Kidney glomerular epithelial cell (primary cell): Measurements from ENCODE around the gene RNF213.
"Not testable (repeated sequence)": the region's sequence is repeated elsewhere in the genome, so short reads cannot be mapped to it uniquely, and the experiment has no call there.

Source experiments
- DNase-seq: peaks from one replicate; lab custom pipeline; 2025; lab: John Stamatoyannopoulos, UW

The RNF213 gene

GRCh38 chr17:80295146-80295545, 34.5 kb downstream of the RNF213 start:
- no peak for DNase-seq

DNA sequence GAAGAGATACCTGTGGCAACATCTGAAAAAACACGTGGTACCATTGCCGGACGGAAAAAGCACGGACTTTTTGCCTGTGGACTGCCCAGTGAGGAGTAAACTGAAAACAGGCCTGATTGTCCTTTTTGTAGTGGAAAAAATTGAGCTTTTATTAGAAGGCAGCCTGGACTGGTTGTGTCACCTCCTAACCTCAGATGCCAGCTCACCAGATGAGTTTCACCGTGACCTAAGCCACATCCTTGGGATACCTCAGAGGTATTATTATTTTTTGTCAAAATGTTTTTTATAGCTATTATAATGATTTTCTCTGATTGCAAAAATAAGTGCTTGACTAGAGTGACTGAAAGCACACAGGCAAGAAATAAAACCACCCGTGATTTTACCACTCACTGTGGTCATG, 34.9 kb downstream of the RNF213 start:
- no peak for DNase-seq

GRCh38 chr17:80296221-80296620, 35.6 kb downstream of the RNF213 start:
- no peak for DNase-seq

- no peak for DNase-seq
Measured at GRCh38 chr17:80297996-80298560, 37.4 kb downstream of the RNF213 start.

GRCh38 chr17:80299350-80300100, 38.9 kb downstream of the RNF213 start:
- not testable (repeated sequence) for DNase-seq

DNA sequence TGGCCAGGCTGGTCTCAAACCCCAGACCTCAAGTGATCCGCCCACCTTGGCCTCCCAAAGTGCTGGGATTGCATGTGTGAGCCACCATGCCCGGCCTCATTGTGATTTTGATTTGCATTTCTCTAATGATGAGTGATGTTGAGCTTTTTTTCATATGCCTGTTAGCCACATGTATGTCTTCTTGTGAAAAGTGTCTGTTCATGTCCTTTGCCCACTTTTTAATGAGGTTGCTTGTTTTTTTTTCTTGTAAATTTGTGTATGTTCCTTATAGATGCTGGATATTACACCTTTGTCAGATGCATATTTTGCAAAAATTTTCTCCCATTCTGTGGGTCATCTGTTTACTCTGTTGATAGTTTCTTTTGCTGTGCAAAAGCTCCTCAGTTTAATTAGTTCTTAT, 40.1 kb downstream of the RNF213 start:
- not testable (repeated sequence) for DNase-seq

DNA sequence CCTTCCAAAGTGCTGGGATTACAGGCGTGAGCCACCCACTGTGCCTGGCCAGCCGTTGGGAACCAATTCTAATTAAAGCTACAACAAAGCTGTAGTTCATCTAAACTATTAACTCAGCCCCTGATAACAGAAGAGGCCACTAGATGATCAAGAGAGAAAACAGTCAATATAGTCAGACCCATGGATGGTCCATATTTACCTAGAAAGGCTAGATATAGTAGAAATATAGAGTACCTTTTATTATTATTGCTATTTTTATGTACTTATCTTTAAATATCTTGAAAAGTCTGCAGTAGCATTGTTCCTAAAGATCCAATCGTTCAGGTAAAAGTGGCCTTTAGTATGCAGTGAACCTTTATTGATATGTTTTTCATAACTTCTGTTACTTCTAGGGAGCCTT, 43.2 kb downstream of the RNF213 start:
- no peak for DNase-seq

- no peak for DNase-seq
Measured at GRCh38 chr17:80307994-80308691, 47.5 kb downstream of the RNF213 start.

GRCh38 chr17:80308692-80309517, 48.3 kb downstream of the RNF213 start:
- DNase-seq = no peak

GRCh38 chr17:80311216-80311827, 50.7 kb downstream of the RNF213 start:
- DNase-seq = no peak

DNA sequence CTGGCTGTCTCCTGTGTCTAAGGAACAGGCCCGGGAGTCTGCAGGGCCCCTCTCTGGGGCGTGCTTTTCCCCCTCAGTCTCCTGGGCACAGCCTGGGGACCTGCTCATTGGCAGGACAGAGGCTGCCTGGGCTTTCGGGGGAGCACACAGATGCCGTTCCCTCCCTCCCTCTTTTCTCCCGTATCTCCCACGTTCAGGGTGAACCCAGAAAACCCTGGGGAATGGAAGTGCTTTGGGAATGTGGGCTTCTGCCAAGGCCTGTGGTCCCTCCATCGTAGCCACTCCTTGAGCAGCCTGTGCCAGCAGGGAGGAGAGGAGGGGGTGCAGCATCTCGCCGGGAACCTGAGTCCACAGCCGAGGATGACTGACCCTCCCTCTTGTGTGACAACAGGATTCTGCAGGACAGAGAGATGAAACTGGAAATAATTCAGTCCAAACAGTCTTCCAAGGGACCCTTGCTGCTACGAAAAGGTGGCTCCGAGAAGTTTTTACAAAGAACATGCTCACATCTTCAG, 52.0 kb downstream of the RNF213 start:
- no peak for DNase-seq

DNA sequence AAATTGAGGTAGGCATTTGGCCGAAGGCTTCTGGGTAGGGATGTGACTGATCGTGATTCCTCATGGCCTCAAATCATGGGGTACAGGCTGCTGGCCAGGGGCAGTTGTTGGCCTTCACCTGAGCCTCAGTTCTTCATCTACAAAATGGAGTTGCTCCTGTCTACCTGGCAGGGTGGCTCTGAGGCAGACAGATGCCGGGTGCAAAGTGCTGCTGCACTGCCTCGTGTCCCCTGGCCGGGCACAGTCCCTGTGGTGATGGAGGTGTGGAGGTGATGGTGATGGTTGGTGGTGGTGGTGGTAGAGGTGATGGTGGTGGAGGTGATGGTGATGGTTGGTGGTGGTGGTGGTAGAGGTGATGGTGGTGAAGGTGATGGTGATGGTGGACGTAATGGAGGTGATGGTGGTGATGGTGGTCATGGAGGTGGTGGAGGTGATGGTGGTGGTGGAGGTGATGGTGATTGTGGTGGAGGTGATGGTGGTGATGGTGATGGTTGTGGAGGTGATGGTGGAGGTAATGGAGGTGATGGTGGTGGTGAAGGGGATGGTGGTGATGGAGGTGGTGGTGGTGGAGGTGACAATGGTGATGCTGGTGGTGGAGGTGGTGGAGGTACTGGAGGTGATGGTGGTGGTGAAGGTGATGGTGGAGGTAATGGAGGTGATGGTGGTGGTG, 52.6 kb downstream of the RNF213 start:
- no peak for DNase-seq

- not testable (repeated sequence) for DNase-seq
Measured at GRCh38 chr17:80313946-80314345, 53.3 kb downstream of the RNF213 start.

DNA sequence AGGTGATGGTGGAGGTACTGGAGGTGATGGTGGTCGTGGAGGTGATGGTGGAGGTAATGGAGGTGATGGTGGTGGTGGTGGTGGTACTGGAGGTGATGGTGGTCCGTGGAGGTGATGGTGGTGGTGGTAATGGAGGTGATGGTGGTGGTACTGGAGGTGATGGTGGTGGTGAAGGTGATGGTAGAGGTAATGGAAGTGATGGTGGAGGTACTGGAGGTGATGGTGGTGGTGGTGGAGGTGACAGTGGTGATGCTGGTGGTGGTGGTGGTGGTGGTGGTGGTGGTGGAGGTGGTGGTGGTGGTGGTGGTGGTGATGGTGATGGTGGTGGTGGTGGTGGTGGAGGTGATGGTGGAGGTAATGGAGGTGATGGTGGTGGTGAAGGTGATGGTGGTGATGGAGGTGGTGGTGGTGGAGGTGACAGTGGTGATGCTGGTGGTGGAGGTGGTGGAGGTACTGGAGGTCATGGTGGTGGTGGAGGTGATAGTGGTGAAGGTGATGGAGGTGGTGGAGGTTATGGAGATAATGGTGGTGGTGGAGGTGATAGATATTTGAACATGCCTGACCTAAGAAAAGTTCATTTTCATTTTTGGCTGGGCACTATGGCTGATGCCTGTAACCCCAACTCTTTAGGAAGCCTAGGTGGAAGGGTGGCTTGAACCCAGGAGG, 55.0 kb downstream of the RNF213 start:
- no peak for DNase-seq

DNA sequence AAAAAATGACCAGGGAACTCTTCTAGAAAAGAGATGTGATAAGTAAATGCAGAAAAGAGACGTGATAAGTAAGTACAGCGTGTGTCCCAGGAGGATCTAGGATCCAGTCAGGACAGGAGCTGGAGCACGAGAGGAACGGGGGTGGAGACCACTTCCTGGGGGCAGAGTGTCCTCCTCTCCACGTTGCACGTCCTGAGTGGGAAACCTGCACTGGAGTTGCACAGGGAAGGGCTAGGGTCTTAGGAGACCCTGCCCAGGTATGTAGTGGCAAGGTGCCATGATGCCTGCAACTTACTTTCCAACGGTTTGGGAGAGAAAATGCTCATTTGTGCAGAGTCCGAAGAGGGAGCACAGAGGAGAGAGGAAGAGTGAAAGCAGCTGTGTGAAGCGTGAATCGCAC, 55.8 kb downstream of the RNF213 start:
- no peak for DNase-seq

DNA sequence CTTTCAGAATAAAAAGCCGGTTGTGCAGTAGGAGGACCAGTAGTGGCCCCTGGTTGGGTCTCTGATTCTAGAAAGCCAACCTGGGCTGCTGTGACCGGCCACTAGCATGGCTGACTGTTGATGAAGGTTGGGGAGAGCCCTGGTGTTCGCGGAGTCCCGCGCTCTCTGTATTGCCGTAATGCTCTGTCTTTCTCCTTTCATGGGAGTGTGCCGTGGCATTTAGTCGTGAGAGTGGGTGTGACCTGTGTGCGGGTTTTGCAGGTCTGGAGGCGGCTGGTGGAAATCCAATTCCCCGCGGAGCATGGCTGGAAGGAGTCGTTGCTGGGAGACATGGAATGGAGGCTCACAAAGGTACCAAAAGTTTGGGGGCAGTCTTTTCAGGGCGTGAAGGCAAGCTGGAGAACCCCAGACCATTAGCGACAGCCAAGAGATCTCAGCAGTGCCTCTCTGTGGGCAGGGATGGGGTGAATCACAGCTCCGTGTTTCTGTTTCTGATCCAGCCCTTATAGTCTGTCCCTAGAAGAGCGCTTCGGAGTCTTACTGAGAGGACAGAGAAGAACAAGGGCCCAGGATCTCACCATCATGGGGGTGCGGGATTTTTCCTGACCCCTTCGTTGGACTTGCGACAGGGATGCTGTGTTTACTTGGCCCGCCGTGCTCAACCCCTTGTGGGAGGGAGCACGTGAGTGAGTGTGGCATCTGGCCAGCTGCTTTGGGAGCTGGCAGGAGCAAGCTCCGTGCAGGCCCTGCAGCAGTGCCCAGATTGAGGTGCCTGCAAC, 56.5 kb downstream of the RNF213 start:
- DNase-seq = no peak

DNA sequence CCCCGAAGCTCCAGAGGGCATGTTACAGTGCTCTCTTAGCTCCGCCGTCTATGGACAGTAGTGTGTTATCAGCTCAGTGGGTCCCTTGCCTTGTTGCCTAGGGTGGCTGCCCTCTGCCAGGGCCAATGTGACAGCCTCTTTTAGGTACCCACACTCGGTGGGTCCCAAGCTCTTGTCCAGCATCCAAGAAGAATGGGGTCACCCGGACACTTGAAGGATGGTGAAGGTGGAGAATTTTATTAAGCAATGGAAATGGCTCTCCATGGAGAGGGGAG, 57.0 kb downstream of the RNF213 start:
- no peak for DNase-seq

GRCh38 chr17:80318166-80318565, 57.5 kb downstream of the RNF213 start:
- no peak for DNase-seq

DNA sequence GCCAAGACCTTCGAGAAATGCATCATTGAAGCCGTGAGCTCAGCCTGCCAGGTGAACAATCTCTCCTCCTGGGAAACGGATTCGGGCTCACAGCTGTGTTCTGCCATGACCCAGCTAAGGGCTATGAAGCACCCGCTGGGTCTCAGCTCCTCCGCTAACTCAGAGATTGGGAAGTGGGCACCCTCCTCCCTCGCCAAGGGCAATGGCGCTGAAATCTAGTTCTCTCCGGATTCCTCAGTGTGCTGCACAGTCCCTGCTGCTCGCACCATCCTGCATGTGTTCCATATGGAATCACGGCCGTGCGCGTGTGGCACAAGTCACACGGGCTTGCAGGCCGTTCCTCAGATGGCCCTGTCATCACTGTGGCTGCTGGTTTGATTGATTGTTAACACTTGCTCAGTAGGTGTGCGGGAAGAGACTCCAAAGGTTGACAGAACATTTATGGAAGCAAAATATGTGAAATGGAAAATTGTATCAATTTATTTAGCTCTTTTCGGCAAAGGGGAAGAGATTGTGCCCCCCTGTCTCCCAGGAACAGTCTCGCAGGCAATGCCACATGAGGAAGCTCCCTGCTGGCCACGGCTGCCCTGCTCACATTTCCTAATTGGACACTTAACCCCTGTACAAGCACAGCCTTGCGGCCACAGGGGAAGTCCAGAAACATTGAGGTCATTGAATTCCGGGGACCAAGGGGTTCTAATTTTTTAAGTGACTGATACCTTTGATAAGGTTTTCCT, 58.8 kb downstream of the RNF213 start:
- DNase-seq = no peak

- DNase-seq = no peak
Measured at GRCh38 chr17:80319999-80320344, 59.3 kb downstream of the RNF213 start.
